GM23338 (cell line): ENCODE results near the gene SHISAL2B.

Source experiments
- CREB1 ChIP-seq: fragments of 250-450 bp; sonication (Bioruptor Pico); IDR thresholded peaks from 2 replicates; pipeline ENCODE4 v1.5.0; 2020; ENCODE audit warnings: low read depth, mild to moderate bottlenecking, moderate library complexity
- EZH2 ChIP-seq: fragments of 200-600 bp; sonication (generic); IDR thresholded peaks from one replicate; pipeline ENCODE4 v1.8.0; 2017; ENCODE audit warnings: antibody characterized with exemption, mild to moderate bottlenecking, low read depth; ENCODE audit not compliant: unreplicated experiment
- EZH2phosphoT487 ChIP-seq: fragments of 200-600 bp; sonication (generic); IDR thresholded peaks from one replicate; pipeline ENCODE4 v1.8.1; 2018; ENCODE audit warnings: antibody characterized with exemption; ENCODE audit not compliant: unreplicated experiment
- NANOG ChIP-seq: IDR thresholded peaks from 2 replicates; pipeline ENCODE4 v1.6.1; 2016; ENCODE audit warnings: antibody characterized with exemption, borderline replicate concordance
- POLR2AphosphoS5 ChIP-seq: IDR thresholded peaks from 2 replicates; pipeline ENCODE4 v1.6.1; 2016; ENCODE audit warnings: antibody characterized with exemption, low read depth
- REST ChIP-seq: IDR thresholded peaks from one replicate; pipeline ENCODE4 v1.6.1; 2018; ENCODE audit warnings: antibody characterized with exemption; ENCODE audit not compliant: unreplicated experiment
- ZNF331 ChIP-seq: fragments of 250-450 bp; sonication (Bioruptor Pico); IDR thresholded peaks from 2 replicates; pipeline ENCODE4 v1.5.0; 2020; ENCODE audit warnings: low read depth, mild to moderate bottlenecking, moderate library complexity
- TF ChIP-seq, protein P1 (sequence below), 2 experiments: fragments of 200-600 bp in 1 of 2; sonication (generic) in 1 of 2; conservative IDR thresholded peaks; 2 replicates each; pipeline versions ENCODE4 v1.5.1 to v1.6.1; 2016 to 2017; ENCODE audit warnings: antibody characterized with exemption in 2 of 2, low read depth in 2 of 2, mild to moderate bottlenecking in 2 of 2, moderate library complexity in 1 of 2

DNA sequence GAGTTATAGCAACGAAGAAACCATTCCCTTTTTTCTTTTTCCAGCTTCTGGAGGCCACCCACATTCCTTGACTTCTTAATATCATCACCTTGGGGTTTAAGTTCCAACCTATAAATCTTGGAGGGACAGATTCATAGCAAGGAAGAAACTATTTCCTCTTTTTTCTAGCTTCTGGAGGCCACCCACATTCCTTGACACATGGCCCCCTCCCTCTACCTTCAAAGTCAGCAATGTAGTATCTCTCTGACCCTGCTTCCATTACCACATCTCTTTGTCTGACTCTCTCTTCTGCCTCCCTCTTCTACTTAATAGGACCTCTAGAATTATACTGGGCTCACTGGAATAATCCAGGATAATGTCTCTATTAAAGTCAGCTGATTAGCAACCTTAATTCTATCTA lies 34.7 kb upstream of the SHISAL2B start:
- TF ChIP-seq, protein P1, sequence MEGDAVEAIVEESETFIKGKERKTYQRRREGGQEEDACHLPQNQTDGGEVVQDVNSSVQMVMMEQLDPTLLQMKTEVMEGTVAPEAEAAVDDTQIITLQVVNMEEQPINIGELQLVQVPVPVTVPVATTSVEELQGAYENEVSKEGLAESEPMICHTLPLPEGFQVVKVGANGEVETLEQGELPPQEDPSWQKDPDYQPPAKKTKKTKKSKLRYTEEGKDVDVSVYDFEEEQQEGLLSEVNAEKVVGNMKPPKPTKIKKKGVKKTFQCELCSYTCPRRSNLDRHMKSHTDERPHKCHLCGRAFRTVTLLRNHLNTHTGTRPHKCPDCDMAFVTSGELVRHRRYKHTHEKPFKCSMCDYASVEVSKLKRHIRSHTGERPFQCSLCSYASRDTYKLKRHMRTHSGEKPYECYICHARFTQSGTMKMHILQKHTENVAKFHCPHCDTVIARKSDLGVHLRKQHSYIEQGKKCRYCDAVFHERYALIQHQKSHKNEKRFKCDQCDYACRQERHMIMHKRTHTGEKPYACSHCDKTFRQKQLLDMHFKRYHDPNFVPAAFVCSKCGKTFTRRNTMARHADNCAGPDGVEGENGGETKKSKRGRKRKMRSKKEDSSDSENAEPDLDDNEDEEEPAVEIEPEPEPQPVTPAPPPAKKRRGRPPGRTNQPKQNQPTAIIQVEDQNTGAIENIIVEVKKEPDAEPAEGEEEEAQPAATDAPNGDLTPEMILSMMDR (conservative IDR thresholded peaks at IDR 0.05; ENCODE audit: low read depth in 2 of 2), result no peak
- TF ChIP-seq EZH2phosphoT487 (no peak), EZH2 (no peak), CREB1 (no peak), POLR2AphosphoS5 (no peak), REST (no peak), ZNF331 (CRISPR knock-in tag) (no peak), NANOG (no peak)
